Testis (tissue), 2 donors: Measurements from ENCODE around the gene TMOD2.

ENCODE experiments used
- POLR2A ChIP-seq: fragments of 450-650 bp; IDR thresholded peaks from one replicate; pipeline ENCODE4 v1.6.1; 2017; ENCODE audit warnings: antibody characterized with exemption, mild to moderate bottlenecking, moderate library complexity
- TF ChIP-seq, protein P1 (sequence below), 3 experiments: fragments of 450-650 bp in 2 of 3; fragments of 200-600 bp in 1 of 3; sonication (generic) in 1 of 3; IDR thresholded peaks; one replicate each; pipeline ENCODE4 v1.5.1; 2016 to 2019; ENCODE audit warnings: antibody characterized with exemption in 3 of 3, mild to moderate bottlenecking in 2 of 3, moderate library complexity in 1 of 3

DNA sequence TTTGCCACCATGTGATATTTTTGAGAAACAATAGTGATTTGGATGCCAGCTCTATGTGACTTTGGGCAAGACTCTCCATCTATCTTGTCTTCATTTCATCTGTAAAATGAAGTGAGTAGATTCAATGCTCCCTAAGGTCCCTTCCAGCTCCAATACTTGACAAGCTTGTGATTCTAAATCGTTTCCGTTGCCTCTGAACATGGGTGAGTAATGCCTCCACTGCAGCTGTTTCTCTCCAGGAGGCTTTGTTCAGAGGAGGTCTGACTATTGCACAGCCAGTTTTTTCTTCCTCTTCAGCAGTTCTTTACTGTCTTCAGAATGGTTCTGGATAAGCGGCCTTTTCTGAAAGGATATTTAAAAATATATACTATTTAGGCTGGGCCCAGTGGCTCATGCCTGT is 63.2 kb downstream of the TMOD2 start:
- TF ChIP-seq, protein P1, sequence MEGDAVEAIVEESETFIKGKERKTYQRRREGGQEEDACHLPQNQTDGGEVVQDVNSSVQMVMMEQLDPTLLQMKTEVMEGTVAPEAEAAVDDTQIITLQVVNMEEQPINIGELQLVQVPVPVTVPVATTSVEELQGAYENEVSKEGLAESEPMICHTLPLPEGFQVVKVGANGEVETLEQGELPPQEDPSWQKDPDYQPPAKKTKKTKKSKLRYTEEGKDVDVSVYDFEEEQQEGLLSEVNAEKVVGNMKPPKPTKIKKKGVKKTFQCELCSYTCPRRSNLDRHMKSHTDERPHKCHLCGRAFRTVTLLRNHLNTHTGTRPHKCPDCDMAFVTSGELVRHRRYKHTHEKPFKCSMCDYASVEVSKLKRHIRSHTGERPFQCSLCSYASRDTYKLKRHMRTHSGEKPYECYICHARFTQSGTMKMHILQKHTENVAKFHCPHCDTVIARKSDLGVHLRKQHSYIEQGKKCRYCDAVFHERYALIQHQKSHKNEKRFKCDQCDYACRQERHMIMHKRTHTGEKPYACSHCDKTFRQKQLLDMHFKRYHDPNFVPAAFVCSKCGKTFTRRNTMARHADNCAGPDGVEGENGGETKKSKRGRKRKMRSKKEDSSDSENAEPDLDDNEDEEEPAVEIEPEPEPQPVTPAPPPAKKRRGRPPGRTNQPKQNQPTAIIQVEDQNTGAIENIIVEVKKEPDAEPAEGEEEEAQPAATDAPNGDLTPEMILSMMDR (IDR thresholded peaks at IDR 0.05), result no peak
- no peak for TF ChIP-seq POLR2A
